ENCODE measurements around the gene ZNF638.

ZNF638 gene

GRCh38 chr2:71468279-71469015, 136.9 kb downstream of the ZNF638 start:
- no peak for DNase-seq (ENCODE audit: low read depth in 1 of 2, low spot score in 1 of 2)

GRCh38 chr2:71469403-71470398, 138.1 kb downstream of the ZNF638 start:
- no peak for DNase-seq (ENCODE audit: low read depth in 1 of 2, low spot score in 1 of 2)

DNA sequence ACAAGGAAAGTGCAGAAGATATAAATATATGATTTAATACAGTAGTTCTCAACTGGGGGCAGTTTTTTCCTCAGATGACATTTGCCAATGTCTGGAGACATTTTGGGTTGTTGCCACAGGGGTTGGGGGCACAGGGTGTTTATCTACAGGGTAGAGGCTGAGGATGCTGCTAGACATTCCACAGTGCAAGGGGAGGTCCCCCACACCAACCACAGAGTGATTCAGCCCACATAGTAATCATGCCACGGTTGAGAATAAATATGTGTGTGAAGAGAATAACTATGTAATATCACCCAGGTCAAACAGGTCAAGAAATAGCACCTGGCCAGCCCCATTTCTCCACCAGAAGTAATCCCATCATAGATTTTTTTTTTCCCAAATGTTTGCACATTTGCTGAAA, 139.7 kb downstream of the ZNF638 start:
- DNase-seq (ENCODE audit: low read depth in 1 of 2, low spot score in 1 of 2): no peak

GRCh38 chr2:71472019-71472418, 140.4 kb downstream of the ZNF638 start:
- no peak for DNase-seq (ENCODE audit: low read depth in 1 of 2, low spot score in 1 of 2)

- DNase-seq (ENCODE audit: low read depth in 1 of 2, low spot score in 1 of 2): no peak
Measured at GRCh38 chr2:71473346-71474031, 141.9 kb downstream of the ZNF638 start.

DNA sequence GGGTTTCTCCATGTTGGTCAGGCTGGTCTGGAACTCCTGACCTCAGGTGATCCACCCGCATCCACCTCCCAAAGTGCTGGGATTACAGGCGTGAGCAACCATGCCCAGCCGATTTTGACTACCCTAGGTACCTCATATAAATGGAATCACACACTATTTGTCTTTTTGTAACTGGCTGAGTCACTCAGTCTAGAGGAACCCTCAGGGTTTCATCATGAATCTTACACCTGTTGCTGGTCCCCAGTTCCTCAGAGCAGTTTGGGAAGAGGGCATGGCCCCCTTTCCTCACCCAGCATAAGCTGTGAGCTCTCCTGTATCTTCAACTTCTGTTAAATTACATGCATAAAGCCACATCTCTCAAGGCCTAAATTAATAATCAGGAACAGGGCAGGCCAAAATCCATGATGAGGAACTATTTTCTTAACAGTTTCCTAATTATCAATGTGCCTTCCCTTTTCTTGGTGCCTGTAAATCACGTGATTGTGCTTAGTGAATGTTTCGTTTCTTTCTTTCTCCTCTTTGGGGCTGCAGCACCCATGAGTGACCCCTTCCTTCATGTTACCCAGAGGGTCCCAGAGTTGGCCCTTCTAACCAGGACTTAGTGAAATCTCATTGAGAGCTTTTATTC, 142.6 kb downstream of the ZNF638 start:
- no peak for DNase-seq (ENCODE audit: low read depth in 1 of 2, low spot score in 1 of 2)

DNA sequence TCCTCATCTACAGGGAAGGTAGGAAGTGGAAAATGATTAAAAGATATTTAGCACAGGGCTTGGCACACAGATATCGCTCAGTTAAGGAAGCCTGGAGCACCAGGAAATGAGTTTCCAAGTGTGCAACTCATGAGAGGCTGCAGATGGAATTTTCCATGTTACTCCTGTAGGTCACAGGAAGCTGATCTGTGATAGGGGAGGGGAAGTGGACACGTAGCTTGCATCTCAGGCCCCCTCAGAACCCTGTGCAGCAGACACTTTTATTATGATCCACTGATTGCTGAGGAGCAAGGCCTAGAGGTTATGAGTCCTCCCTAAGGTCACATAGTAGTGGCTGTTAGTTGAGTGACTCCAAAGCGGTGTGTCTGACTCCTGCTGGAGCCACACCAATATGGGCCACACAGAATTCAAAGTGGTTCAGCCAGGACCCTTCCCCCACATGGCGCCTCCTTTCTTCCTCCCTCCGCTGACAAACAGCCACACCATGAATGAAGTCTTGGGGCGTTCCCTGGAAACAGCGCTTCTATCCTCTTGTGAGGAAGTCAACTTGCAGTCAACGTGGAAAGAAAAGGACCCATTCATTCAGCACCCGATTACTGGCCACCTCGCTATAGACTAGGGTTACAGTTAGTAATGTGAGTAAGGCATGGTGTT, 143.3 kb downstream of the ZNF638 start:
- no peak for DNase-seq (ENCODE audit: low read depth in 1 of 2, low spot score in 1 of 2)

DNA sequence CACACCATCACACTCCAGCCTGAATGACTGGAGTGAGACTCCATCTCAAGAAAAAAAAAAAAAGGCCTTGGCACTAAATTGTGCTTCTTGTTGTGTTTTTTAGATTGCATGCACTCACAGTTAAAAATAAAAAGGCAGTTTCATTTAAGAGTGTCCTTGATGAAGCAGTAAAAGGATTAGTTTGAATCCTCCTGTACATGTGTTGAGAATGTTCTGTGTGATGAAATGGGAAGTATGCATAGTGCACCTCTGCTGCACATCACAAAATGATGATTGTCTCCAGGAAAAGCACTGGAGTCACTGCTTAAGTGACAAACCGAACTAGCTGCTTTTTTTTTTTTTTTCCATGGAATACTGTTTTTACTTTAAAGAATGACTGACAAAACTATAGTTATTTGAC, 144.9 kb downstream of the ZNF638 start:
- DNase-seq (ENCODE audit: low read depth in 1 of 2, low spot score in 1 of 2): no peak

DNA sequence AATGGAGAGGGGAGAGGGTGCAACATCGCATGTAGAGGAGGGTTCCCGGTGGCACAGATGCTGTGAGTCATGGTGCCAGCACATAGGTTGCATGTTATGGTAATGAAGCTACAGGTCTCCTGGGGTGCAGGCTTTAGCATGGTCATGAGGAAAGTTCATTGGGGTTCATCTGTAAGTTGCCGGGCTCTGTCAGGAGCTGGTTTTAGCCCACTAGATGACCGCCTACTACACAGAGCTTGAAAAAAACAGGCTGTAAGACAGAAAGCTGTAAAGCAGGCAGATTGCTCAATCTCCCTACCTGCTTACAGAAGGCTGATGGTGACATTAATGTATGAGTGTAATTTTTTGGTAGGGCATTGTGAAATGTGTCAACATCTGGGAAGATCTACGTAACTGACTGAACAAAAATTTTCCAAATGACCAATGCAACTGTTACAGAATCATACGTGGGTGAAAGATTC, 145.7 kb downstream of the ZNF638 start:
- DNase-seq (ENCODE audit: low read depth in 1 of 2, low spot score in 1 of 2): no peak

DNA sequence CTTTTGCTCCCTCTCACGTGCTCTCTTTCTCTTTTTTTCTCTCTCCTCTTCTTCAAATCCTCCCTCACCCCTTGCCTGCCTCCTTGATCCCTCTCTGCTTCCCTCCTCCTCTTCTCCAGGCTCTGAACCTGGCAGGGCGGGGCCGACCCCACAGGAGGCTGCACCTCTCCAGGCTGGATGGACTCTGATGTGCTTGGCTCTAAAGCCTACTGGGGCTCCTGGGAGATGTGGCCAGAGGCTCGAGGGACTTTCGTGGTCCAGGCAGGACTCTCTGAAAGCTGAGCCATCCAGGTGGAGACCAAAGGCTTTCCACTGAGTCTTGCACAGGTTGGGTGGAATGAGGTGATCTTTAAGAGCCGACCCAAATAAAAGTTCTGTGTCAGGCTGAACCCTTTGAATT, 147.2 kb downstream of the ZNF638 start:
- no peak for DNase-seq (ENCODE audit: low read depth in 1 of 2, low spot score in 1 of 2)

DNA sequence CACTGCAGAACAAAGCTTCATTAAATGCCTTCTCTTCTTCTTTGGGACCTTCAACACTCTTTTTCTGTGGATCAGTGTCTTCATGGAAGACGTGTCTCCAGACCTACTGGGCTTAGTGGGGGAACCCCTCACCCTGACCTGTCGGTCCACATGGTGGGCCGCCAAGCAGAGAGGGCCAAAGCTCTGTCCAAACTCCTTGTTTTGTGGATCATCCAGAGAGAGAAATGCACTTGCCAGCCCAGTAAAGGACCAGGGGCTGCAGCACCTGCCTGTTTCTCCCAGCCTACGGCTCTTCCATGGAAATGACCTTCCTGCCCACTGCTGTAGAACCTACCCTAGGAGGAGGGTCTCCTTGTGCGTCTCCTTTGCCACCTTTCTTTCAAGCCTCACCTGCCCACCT, 147.7 kb downstream of the ZNF638 start:
- DNase-seq (ENCODE audit: low read depth in 1 of 2, low spot score in 1 of 2): no peak

DNA sequence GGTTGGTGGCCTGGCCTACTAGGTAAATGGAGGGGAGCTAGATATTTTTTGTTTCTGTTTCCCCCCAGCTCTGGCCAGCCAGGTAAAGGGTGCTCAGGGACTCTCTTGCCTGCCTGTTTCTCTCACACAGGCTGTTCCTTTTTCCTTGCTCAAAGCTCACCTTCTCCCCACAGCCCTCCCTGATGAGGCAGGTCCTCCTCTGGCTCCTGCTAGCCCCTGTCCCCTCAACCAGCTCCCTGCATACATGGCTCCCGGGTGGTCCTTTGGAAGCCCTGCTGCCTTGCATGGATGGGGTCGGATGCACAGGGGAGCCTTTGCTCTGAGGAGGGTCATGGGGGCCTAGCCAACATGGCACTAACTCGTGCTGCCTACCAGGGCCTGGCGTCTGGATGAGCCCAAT, 149.5 kb downstream of the ZNF638 start:
- no peak for DNase-seq (ENCODE audit: low read depth in 1 of 2, low spot score in 1 of 2)

GRCh38 chr2:71482055-71482454, 150.5 kb downstream of the ZNF638 start:
- no peak for DNase-seq (ENCODE audit: low read depth in 1 of 2, low spot score in 1 of 2)

DNA sequence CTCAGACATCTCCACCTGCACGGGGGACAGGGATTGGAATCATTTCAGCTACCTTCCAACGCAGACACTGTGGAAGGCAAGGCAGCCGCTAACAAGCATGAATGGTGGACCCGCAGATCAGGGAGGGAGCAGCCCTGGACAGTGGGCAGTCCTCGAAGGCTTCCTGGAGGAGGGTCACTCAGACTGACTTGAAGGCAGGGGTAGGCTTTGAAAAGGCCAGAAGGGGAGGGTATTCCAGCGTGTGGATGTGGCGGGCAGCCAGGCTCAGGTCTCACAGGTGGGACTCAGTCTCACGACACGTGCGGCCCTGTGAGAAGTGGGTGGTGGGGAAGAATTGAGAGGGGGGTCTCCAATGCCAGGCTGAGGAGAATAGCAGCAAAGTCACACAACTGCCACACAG, 151.7 kb downstream of the ZNF638 start:
- DNase-seq (ENCODE audit: low read depth in 1 of 2, low spot score in 1 of 2): no peak

- no peak for DNase-seq (ENCODE audit: low read depth in 1 of 2, low spot score in 1 of 2)
Measured at GRCh38 chr2:71484354-71484753, 152.8 kb downstream of the ZNF638 start.

Data from activated CD4-positive, alpha-beta T cell treated with anti-CD3 and anti-CD28 coated beads, Interleukin-2, amount 50 U/mL, for 24 hours (primary cell).